ENCODE results near the gene IL23R.

Gene IL23R

DNA sequence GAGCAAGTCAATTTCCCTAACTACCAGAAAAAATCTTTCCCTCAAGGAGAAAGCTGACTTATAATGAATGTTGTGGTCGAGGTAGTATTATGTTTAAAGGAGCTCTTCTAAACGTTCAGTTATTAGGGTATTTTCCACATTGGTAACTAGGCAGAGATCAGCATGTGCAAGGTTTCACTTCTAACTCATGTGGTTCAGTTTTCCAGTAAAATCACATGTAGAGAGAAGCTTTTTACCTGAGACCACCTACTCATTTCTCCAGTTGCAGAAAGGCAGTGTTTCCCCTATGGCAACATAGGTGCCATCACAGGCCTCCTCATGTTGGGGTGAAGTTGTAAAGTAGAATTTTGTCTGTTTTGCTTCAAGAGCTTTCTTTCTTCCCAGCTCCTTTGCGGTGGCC is 23.7 kb downstream of the IL23R start:
- H3K4me3 ChIP-seq (replicated peaks; ENCODE audit: low read depth, low read length), result no peak overlapping the region
- DNase-seq (ENCODE audit: extremely low read depth, low read depth), result no peak
- TF ChIP-seq, protein P1, sequence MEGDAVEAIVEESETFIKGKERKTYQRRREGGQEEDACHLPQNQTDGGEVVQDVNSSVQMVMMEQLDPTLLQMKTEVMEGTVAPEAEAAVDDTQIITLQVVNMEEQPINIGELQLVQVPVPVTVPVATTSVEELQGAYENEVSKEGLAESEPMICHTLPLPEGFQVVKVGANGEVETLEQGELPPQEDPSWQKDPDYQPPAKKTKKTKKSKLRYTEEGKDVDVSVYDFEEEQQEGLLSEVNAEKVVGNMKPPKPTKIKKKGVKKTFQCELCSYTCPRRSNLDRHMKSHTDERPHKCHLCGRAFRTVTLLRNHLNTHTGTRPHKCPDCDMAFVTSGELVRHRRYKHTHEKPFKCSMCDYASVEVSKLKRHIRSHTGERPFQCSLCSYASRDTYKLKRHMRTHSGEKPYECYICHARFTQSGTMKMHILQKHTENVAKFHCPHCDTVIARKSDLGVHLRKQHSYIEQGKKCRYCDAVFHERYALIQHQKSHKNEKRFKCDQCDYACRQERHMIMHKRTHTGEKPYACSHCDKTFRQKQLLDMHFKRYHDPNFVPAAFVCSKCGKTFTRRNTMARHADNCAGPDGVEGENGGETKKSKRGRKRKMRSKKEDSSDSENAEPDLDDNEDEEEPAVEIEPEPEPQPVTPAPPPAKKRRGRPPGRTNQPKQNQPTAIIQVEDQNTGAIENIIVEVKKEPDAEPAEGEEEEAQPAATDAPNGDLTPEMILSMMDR (IDR thresholded peaks at IDR 0.05; ENCODE audit: low read depth, low read length, missing control alignments), result no peak

DNA sequence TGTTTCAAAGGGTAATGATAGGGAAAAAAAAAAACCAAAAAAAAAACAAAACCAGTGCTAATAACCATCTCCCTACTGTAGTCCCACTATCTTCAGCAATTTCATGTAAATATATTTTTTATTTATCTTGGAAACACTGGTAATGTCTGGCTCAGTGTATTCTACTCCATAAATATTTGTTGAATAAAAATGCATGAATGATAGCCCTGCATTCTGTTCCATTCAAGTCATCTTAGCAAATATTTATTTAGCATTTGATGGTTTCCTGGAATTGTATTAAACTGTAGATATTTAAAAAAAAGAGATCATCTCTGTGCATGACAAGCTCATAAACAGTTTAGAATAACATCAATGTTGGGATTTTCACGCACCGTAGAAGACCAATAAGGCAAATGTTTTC is 24.2 kb downstream of the IL23R start:
- no peak for DNase-seq (ENCODE audit: extremely low read depth, low read depth)
- TF ChIP-seq, protein P1 (IDR thresholded peaks at IDR 0.05; ENCODE audit: low read depth, low read length, missing control alignments), result no peak
- H3K4me3 ChIP-seq (replicated peaks; ENCODE audit: low read depth, low read length), result no peak overlapping the region

DNA sequence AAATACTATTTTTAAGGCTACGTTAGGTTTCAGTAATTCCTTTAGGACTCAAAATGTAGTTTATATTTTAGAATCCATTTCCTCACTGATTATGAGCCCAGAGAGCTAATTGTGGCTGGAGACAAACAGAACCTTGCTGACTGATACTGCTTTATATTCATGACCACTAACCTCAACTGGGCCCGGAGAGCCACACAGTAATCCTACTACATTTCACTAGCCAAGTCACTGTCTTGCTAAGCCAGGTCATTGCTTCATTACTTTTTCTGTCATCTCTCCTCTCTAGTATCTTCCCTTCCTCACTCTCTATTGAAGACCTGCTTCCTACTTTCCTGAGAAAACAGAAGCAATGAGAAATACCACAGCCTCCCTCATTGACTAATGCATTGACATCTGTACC is 24.7 kb downstream of the IL23R start:
- TF ChIP-seq, protein P1 (IDR thresholded peaks at IDR 0.05; ENCODE audit: low read depth, low read length, missing control alignments), result no peak
- H3K4me3 ChIP-seq (replicated peaks; ENCODE audit: low read depth, low read length), result no peak overlapping the region
- no peak for DNase-seq (ENCODE audit: extremely low read depth, low read depth)

DNA sequence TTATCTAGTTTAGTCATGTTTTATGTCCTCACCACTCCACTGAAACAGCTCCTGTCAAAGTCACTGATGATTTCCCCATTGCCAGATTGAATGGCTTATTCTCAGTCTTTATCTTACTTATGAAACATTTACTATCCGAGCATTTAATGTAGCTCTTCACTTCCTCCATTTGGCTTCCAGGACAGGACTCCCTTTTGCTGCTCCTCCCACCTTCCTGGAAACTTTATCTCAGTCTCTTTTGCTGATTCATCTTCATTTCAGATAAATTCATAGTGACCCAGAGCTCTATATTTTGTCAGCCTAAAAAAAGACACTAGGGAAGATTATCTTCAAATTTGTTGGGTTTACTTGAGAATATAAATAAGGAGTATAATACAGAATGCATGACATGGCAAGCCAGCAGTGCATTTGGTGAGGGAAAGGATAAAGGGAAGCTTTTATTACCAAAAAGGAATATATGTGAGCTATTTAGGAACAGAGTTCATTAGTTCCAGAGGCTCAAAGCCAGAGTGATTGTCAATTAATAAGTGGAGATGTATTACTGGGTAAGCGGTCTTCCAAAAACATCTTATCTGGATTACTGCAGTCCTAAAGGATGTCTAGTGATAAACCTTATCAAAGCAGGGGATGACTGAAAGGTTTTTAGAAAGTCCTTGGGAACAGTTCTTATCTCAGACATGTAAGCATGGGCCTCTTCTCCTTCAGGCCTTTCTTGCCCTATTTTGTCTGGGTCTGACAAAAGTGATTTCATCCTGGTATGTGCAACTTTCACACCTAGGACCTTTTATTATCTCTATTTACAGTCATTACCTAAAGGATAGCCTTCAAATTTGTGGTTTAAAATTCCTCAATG is 25.6 kb downstream of the IL23R start:
- H3K4me3 ChIP-seq (replicated peaks; ENCODE audit: low read depth, low read length), result no peak overlapping the region
- no peak for DNase-seq (ENCODE audit: extremely low read depth, low read depth)
- TF ChIP-seq, protein P1 (IDR thresholded peaks at IDR 0.05; ENCODE audit: low read depth, low read length, missing control alignments), result no peak

DNA sequence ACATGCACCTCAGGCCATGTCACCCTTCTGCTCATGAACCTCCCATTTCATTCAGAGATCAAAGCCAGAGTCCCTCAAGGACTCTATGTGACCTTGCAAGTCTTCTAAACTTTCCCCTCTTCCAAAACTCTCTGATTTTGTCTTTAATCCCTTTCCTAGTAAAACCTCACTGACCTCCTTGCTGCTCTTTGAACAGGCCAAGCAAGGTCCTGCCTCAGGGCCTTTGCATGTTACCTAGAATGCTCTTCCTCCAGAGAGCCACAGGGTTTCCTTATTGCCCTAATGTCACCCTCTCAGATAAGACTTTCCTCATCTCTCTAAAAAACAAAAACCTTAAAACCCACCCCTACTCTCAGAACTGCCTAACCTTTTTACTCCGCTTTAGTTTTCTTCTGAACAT is 26.6 kb downstream of the IL23R start:
- DNase-seq (ENCODE audit: extremely low read depth, low read depth), result no peak
- no peak overlapping the region for H3K4me3 ChIP-seq (replicated peaks; ENCODE audit: low read depth, low read length)
- TF ChIP-seq, protein P1 (IDR thresholded peaks at IDR 0.05; ENCODE audit: low read depth, low read length, missing control alignments), result no peak

DNA sequence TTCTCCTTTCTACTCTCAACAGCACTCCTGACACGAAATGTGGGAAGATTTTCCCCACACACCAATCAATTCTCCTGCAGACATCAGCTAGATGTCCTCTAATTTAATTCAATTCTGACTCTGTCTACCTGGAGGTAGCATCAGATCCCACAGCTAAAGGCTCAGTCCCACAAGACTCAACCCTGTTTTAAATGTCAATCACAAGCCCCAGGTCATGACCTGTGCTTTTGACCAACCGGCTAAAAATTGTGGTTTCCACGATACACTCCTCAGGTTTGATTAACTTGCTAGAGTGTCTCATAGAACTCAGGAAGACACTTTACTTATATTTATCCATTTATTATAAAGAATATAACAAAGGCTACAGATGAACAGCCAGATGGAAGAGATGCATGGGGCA is 27.4 kb downstream of the IL23R start:
- DNase-seq (ENCODE audit: extremely low read depth, low read depth), result no peak
- no peak overlapping the region for H3K4me3 ChIP-seq (replicated peaks; ENCODE audit: low read depth, low read length)
- TF ChIP-seq, protein P1 (IDR thresholded peaks at IDR 0.05; ENCODE audit: low read depth, low read length, missing control alignments), result no peak

Data from HFF-Myc (cell line).